GM11168 (cell line): ENCODE data around the gene LHX8.

Source experiments
- in situ Hi-C: fragments of 300-500 bp; cut with MboI; formaldehyde crosslinking; loops from one replicate; pipeline ENCODE4 v1.12.0; 2022; ENCODE audit warnings: low sequenced_read_pairs; ENCODE audit not compliant: unreplicated experiment

Gene LHX8

GRCh38 chr1:75198761-75199160, 64.6 kb downstream of the LHX8 start:
- in situ Hi-C loops, result no loop called here

- in situ Hi-C loops, result loop anchor here (10.0 kb wide), 1 partner anchor 428 kb away; no protein-coding TSS in a partner anchor
Measured at GRCh38 chr1:75202751-75203150, 68.6 kb downstream of the LHX8 start.

DNA sequence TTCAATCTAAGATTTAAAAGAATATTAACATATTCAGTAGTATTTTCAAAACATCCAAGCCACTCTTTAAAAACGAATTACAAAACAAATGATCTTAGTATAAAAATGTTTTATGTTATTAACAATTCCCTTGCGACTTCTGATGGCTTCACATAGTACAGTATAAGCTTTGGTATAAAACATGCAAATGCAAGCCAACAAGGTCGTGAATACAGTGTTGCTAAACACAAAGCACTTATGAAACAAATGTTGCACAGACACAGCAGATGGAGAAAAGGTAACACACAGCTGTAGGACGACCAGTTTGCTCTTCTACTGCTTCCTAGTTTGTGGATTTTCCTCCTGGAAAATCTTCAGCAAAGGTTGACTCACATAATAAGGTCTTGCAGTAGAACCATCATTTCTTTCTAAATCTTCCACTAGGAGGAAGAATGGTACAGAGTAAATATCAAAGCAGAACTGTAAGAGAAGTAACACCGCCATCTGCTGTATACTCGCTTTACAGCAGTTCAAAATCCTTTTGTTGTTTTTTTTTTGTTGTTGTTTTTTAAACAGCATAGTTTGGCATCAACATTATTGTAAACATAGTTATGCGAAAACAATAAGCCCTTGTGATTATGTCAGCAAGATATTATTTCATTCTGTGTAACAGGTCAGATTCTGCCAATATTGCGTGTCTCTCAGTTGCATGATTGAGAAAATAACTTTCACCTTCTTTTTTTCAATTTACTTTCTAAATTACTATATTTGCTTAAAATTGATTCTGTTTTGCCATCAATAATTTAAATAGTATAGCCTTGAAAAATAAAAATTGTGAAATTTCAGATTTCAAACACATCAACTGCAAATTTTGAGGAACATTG, 69.5 kb downstream of the LHX8 start:
- in situ Hi-C loops, result loop anchor here (10.0 kb wide), 1 partner anchor 429 kb away; no protein-coding TSS in a partner anchor

GRCh38 chr1:75208862-75209261, 74.7 kb downstream of the LHX8 start:
- in situ Hi-C loops, result loop anchor here (10.0 kb wide), 1 partner anchor 434 kb away; no protein-coding TSS in a partner anchor
